GM19035 (cell line): ENCODE results near the gene C1orf50.
"Not testable (repeated sequence)": the region's sequence is repeated elsewhere in the genome, so short reads cannot be mapped to it uniquely, and the experiment has no call there.

ENCODE experiments used
- ATAC-seq: cut with Tn5 transposase; IDR thresholded peaks from one replicate; pipeline ENCODE4 v1.9.1; 2021; ENCODE audit not compliant: unreplicated experiment

The C1orf50 gene

DNA sequence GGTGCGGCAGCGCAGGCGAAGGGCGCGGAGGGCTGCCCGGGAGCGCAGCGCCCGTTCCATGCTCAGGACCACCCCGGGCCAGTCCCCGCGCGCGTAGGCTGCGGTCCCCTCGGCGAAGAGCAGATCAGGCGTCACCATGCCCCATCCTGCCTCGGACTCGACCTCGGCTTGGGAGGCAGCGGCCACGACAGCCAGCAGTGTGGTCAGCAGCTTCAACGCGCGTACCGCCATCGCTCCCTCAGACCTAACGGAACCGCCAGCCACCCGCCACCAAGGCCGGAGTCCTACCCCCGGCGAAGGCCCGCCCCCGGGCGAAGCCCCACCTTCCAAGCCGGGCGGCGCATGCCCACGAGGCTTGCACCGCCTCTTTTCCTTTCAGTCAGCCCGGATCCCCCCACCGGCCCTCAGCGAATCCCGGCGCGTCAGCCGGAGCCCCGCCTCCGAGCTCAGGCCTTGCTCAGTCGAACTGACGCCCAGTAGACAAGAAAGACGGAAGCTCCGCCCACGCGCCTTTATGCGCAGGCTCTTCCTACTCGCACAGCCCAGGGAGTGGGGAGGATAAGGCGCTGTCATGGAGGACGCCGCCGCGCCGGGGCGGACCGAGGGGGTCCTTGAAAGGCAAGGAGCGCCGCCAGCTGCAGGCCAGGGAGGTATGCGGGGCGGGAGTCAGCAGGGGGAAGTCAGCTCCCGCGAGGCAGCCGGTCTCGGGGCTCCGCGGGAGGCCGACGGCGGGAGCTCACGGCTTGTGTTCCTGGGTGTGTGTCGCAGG, at the start of gene C1orf50, which contains the start of gene P3H1:
Gene C1orf50, plus strand, starts transcription at position 509 of the 769 bp plus-strand sequence. Its CDS starts 63 bp downstream, at position 572.
Gene P3H1, minus strand, starts transcription at position 288 of the 769 bp plus-strand sequence. Its CDS starts 57 bp downstream, at position 231.
- peak; percentile 80 for ATAC-seq

GRCh38 chr1:42720868-42721267, 46.2 kb upstream of the C1orf50 start:
- no peak for ATAC-seq

GRCh38 chr1:42721926-42722325, 45.1 kb upstream of the C1orf50 start:
- no peak for ATAC-seq

DNA sequence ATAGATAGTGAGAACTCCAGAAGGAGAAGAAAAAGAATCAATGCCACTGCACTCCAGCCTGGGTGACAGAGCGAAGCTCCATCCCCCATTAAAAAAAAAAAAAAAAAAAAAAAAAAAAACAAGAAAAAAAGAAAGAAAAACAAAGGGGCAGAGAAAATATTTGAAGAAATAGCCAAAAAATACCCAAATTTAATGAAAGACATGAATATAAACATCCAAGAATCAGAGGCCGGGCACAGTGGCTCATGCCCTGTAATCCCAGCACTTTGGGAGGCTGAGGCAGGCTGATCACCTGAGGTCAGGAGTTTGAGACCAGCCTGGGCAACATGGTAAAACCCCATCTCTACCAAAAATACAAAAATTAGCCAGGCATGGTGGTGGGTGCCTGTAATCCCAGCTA, 44.6 kb upstream of the C1orf50 start:
- ATAC-seq, result not testable (repeated sequence)

DNA sequence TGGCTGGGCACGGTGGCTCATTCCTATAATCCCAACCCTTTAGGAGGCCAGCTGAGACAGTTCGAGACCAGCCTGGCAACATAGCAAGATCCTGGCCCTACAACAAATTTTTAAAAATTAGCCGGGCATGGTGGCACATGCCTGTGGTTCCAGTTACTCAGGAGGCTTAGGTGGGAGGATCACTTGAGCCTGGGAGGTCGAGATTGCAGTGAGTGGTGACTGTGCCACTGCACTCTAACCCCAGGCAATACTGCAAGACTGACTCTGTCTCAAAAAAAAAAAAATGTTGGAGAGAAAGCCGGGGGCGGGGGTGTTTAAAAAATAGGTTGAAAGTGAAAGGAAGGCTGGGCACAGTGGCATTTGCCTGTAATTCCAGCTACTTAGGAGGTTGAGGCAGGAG, 43.5 kb upstream of the C1orf50 start:
- no peak for ATAC-seq

GRCh38 chr1:42725820-42726219, 41.2 kb upstream of the C1orf50 start:
- ATAC-seq, result not testable (repeated sequence)

DNA sequence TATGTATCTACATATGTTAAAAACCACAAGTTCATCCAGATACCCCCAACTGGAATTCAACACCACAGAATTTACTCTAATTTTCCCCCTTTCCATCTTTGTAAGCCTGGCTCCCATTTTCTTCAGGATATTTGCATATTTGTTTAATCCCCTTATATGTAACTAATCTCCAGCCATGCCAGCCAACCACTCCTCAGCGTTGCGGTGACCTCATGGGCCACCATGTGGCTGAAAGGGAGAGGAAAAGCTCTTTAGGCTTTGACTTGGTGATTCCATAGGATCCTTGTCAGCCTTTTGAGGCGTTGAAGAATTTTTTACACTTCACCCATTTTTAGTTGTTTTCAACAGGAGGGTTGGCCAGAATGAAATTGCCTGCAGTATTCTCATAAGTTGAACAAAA, 37.0 kb upstream of the C1orf50 start:
- no peak for ATAC-seq

- no peak for ATAC-seq
These were observed 36.1 kb upstream of the C1orf50 start for GRCh38 chr1:42730988-42731387.

DNA sequence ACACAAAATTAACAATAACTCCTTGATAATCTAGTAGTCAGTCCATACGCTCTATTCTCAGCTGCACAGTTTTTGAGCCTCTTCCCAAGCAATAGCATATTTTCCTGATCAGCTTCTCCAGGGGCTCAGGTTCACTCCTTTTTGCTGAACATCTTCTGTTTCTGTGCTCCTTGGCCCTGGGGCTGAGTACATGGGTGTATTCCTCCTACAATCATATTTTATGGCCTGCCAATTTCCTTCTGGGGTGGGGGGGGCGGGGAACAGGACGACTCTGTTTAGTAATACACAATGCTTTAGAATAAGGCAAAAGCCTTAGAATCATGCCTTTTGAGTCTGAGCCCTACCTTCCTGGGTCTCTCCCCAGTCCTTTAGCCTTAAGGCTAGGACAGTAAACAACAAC, 35.5 kb upstream of the C1orf50 start:
- ATAC-seq, result no peak

DNA sequence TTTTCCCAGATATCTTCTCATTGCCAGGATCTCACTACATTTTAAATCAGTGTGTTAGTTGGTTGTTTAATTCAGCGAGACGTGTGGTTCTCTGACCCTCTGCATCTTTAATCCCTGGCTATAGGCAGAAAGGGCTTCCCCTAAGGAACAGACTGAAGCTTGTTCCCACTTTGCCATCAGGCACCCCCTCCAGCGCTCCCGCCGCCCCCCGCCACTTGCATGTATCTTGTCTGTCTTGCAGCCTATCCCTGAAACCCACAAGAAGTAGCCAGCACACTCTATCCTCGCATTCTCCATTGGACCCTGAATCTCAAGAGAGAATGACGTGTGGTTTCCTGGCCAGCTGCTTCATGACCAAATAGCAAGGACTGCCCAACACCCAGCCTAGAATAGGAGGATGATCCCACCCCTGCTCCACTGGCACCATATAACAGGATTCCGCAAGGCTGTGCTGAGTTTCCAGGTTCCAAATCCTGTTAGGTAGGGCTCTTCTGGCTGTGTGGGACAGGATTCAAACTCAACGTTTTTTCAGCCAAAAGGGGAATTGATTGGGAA, 34.8 kb upstream of the C1orf50 start:
- no peak for ATAC-seq

- ATAC-seq, result no peak
These were observed 33.4 kb upstream of the C1orf50 start for GRCh38 chr1:42733415-42734200.

DNA sequence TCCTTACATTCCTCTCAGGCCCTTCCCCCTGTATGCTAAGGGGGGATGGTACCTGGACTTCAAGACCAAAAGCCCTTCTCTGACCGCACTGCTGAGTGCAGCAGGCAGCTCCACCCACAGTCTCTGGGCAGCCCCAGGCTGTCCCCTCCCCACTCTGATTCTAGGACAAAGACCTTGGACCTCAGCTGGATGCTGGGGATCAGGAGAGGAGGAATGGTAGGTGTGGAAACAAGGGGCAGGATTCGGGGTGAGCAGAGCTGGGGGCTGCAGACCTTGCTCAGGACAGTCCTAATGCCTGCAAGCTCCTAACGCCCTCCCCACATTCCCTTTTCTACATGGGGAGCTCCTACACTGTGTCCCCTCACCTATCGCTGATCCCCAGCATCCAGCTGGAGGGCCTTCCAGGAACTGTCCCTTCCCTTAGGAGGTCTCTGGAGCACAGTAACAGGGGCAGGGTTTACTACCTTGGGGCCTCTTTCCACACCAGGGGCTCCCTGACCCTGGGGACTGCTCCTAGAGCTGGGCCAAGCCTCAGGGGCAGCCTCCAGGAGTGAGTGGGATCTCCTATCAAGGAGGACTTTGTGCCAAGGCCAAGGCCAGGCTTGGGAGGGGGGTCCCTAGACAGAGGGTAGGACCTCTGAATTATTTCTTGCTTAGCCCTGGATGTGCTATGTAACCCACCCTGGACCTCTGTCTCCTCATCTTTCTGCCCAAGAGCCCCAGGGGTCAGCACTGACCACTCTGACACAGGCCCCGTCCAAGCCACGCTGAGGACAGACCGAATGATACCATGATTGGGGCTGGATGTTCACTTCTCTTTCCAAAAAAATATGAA, 32.6 kb upstream of the C1orf50 start:
- no peak for ATAC-seq

- no peak for ATAC-seq
These were observed 32.0 kb upstream of the C1orf50 start for GRCh38 chr1:42735056-42735455.

DNA sequence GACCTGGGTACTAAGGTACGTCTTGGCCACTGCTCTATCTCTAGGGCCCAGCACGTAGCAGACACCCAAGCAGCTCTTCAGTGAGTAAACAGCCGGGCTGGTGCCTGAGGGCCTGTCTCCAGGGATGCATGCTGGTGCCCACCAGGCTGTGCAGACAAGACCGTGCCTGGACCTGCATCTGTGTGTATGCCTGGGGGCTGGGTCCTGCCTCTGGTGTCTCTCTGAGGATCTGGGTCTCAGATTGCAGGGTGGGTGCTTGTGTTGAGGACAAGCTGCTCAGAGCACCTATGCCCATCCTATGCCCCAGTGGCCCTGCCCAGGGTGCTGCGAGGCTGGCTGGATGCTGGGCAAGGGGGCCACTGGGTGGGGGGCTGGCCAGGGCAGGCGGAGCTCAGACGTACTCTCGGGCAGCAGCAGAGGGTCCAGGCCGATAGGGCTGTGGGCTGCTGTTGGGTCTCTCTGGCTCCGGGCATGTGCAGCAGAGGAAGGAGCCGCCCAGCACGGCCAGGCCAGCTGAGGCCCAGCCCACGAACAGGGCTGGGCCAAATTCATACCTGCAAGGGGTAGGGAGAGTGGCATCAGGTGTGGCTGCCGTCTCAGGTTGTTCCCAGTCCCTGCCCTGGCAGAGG, 31.5 kb upstream of the C1orf50 start:
- no peak for ATAC-seq

DNA sequence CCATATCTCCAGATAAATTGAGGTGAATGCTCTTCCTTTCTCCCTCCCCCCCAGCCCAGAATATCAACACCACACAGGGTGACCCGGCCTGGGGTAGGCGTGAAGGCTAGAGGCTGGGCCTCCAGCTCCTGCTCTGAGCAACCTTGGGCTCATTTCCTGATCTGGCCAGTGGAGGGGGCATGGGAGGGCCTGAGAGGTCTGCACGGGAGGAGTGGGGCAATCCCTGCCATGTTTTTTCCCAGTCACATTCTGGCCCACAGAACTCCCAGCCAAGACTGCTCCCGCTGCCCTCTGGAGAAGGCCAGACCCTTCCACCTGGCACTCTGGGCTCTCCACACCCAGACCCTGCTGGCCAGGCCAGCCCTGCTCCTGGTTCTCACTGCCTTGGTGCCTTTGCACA, 30.9 kb upstream of the C1orf50 start:
- ATAC-seq, result no peak

DNA sequence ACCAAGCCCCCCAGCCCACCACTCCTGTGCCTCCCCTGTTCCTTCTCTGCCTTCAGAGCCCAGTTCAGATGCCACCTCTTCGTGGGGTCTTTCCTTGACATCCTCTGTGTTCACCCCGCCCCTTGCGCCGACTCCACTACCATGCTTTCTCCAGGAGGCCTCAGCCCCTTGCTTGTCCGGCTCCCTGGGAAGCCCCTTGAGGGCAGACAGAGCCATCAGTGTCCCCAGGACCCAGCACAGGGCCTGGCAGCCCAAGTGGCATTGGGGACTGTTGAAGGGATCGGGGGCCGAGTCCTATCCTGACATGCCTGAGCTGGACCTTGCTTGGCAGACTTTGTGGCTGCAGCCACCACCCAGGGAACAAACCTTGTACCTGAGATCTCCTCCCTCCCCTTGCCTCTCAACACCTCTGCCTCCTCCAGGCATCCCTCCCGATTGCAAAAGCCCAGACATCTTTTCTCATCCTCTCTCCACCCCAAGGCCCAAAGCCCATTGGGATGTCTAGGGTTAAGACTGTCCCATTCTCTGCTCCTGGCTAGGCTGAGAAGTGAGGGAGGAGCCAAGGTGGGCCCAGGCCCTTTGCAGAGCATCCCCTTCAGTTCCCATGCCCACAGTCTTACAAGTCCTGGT, 30.4 kb upstream of the C1orf50 start:
- ATAC-seq, result no peak

DNA sequence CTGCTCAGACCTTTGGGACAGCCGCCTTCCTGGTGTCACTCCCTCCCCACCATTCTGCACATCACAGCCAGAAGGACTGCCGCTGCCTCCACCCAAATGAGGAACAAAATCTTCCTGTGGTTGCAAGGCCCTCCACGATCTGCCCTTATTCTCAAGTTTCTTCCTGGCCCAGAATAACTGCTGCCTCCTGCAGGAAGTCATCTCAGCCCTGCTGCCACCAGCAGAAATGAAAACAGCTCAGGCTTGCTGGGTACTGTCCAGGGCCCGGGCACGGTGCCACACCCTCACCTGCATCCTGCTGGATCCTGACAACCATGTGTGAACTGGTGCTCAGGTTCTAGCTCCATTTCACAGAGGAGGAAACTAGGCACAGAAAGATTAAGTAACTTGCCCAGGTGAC, 29.8 kb upstream of the C1orf50 start:
- no peak for ATAC-seq

GRCh38 chr1:42737986-42738677, 28.9 kb upstream of the C1orf50 start:
- ATAC-seq, result no peak

GRCh38 chr1:42738678-42739226, 28.3 kb upstream of the C1orf50 start:
- ATAC-seq, result no peak
